IMR-90 (cell line): Measurements from ENCODE around the gene NUP210. TPM values are rescaled to one million over a fixed set of nuclear protein-coding genes. Genes with fewer than 3 reads are reported as not detected.

Experiments
- ATAC-seq: fragments of 200-7000 bp; cut with Tn5 transposase; 2 replicates; pipeline ENCODE4 v1.9.1; 2020; ENCODE audit warnings: low read depth, mild to moderate bottlenecking, moderate library complexity
- BruUV-seq: library from RNA; stranded (reverse); fragments of 400-500 nt; replicated peaks from 2 replicates; lab custom pipeline; 2021; lab: Mats Ljungman, UMichigan
- CTCF ChIA-PET: fragments of 300-600 bp; formaldehyde crosslinking; extraction: SDS; loops from one replicate; lab custom pipeline; 2021; ENCODE audit warnings: antibody characterized with exemption; lab: Yijun Ruan, JAX
- POLR2A ChIA-PET: fragments of 300-600 bp; sonication (Branson Sonifier 250); formaldehyde crosslinking; loops from one replicate; lab custom pipeline; 2022; ENCODE audit warnings: antibody characterized with exemption; ENCODE audit not compliant: unreplicated experiment; lab: Charles Lee
- DNase-seq: peaks from one replicate; pipeline ENCODE4 v3.0.0; 2013
- H2AFZ ChIP-seq: replicated peaks from 2 replicates; pipeline ENCODE3; 2013; ENCODE audit warnings: low read length, mild to moderate bottlenecking; ENCODE audit not compliant: poor library complexity
- H2AK5ac ChIP-seq: 2 replicates; pipeline ENCODE4 v1.6.1; 2013; ENCODE audit warnings: low read depth, low read length, inconsistent platforms
- H2AK9ac ChIP-seq: replicated peaks from 2 replicates; pipeline ENCODE3; 2013; ENCODE audit warnings: mild to moderate bottlenecking, low read depth, low read length, moderate library complexity; ENCODE audit not compliant: poor library complexity
- H2BK120ac ChIP-seq: 2 replicates; pipeline ENCODE4 v1.6.1; 2013; ENCODE audit warnings: low read depth, low read length, inconsistent platforms
- H2BK15ac ChIP-seq: 3 replicates; pipeline ENCODE4 v1.6.1; 2013; ENCODE audit warnings: low read depth, low read length, inconsistent platforms
- H2BK20ac ChIP-seq: 2 replicates; pipeline ENCODE4 v1.6.1; 2013; ENCODE audit warnings: low read depth, mild to moderate bottlenecking, inconsistent platforms, low read length, moderate library complexity
- H2BK5ac ChIP-seq: 2 replicates; pipeline ENCODE4 v1.6.1; 2013; ENCODE audit warnings: mild to moderate bottlenecking, low read depth, low read length, inconsistent platforms; ENCODE audit not compliant: poor library complexity, severe bottlenecking
- H3K14ac ChIP-seq: replicated peaks from 2 replicates; pipeline ENCODE4 v1.6.1; 2013; ENCODE audit warnings: low read depth, low read length, inconsistent platforms
- H3K18ac ChIP-seq: 2 replicates; pipeline ENCODE4 v1.6.1; 2013; ENCODE audit warnings: low read depth, low read length, control low read depth
- H3K23ac ChIP-seq: 2 replicates; pipeline ENCODE4 v1.6.1; 2013; ENCODE audit warnings: low read depth, low read length, inconsistent platforms
- H3K27ac ChIP-seq: 2 replicates; pipeline ENCODE4 v1.5.1; 2013; ENCODE audit warnings: mild to moderate bottlenecking, control low read depth, low read length; ENCODE audit not compliant: insufficient read depth
- H3K27me3 ChIP-seq: 2 replicates; pipeline ENCODE4 v1.6.1; 2013; ENCODE audit warnings: low read length; ENCODE audit not compliant: control insufficient read depth, insufficient read depth
- H3K36me3 ChIP-seq: 2 replicates; pipeline ENCODE4 v1.6.1; 2013; ENCODE audit warnings: low read length, mixed read lengths; ENCODE audit not compliant: control insufficient read depth, insufficient read depth
- H3K4ac ChIP-seq: 2 replicates; pipeline ENCODE4 v1.6.1; 2013; ENCODE audit warnings: low read depth, low read length, inconsistent platforms
- H3K4me1 ChIP-seq: 2 replicates; pipeline ENCODE4 v1.6.1; 2013; ENCODE audit warnings: low read length, mixed read lengths; ENCODE audit not compliant: control insufficient read depth, insufficient read depth
- H3K4me2 ChIP-seq: 2 replicates; pipeline ENCODE4 v1.6.1; 2013; ENCODE audit warnings: low read depth, mild to moderate bottlenecking, control low read depth, low read length, moderate library complexity
- H3K4me3 ChIP-seq: 2 replicates; pipeline ENCODE4 v1.5.1; 2013; ENCODE audit warnings: low read depth, mild to moderate bottlenecking, control low read depth, low read length, moderate library complexity; ENCODE audit not compliant: insufficient read depth
- H3K56ac ChIP-seq: 2 replicates; pipeline ENCODE4 v1.6.1; 2013; ENCODE audit warnings: low read length, inconsistent platforms; ENCODE audit not compliant: insufficient read depth; ENCODE audit errors: extremely low read depth
- H3K79me1 ChIP-seq, 2 experiments: 2 replicates each; pipeline ENCODE4 v1.6.1; 2013; ENCODE audit warnings: low read length in 2 of 2, inconsistent platforms in 1 of 2, low read depth in 1 of 2
- H3K9ac ChIP-seq: 2 replicates; pipeline ENCODE4 v1.6.1; 2013; ENCODE audit warnings: low read depth, low read length, control low read depth
- H3K9me1 ChIP-seq: 2 replicates; pipeline ENCODE4 v1.6.1; 2013; ENCODE audit warnings: low read length, inconsistent platforms; ENCODE audit not compliant: insufficient read depth
- H3K9me3 ChIP-seq: 2 replicates; pipeline ENCODE4 v1.6.1; 2013; ENCODE audit warnings: low read length; ENCODE audit not compliant: control insufficient read depth, insufficient read depth
- H4K20me1 ChIP-seq: 2 replicates; pipeline ENCODE4 v1.6.1; 2013; ENCODE audit warnings: low read length, inconsistent platforms; ENCODE audit not compliant: insufficient read depth
- H4K5ac ChIP-seq: 2 replicates; pipeline ENCODE4 v1.6.1; 2013; ENCODE audit warnings: mild to moderate bottlenecking, low read depth, low read length, control low read depth
- H4K8ac ChIP-seq, 2 experiments: 2 replicates each; pipeline ENCODE4 v1.6.1; 2013; ENCODE audit warnings: low read depth in 2 of 2, low read length in 2 of 2, control low read depth in 1 of 2, inconsistent platforms in 1 of 2
- H4K91ac ChIP-seq: 2 replicates; pipeline ENCODE4 v1.6.1; 2013; ENCODE audit warnings: low read depth, low read length, inconsistent platforms; ENCODE audit not compliant: insufficient read depth
- CEBPB ChIP-seq: IDR thresholded peaks from 2 replicates; pipeline ENCODE4 v1.6.1; 2012; ENCODE audit warnings: low read depth, low read length, improper control_type of control experiment
- CTCF ChIP-seq: conservative IDR thresholded peaks from 2 replicates; pipeline ENCODE4 v1.5.1; 2012; ENCODE audit warnings: mild to moderate bottlenecking, low read depth, low read length, improper control_type of control experiment
- FOS ChIP-seq: fragments of 150-350 bp; IDR thresholded peaks from 2 replicates; pipeline ENCODE4 v1.6.1; 2016; ENCODE audit warnings: low read depth, low read length
- MAFK ChIP-seq: IDR thresholded peaks from 2 replicates; pipeline ENCODE4 v1.6.1; 2012; ENCODE audit warnings: low read depth, low read length, improper control_type of control experiment
- MAZ ChIP-seq: IDR thresholded peaks from 2 replicates; pipeline ENCODE4 v1.6.1; 2012; ENCODE audit warnings: low read depth, mild to moderate bottlenecking, low read length, improper control_type of control experiment, moderate library complexity, borderline replicate concordance
- NFE2L2 ChIP-seq: fragments of 150-350 bp; IDR thresholded peaks from 2 replicates; pipeline ENCODE4 v1.6.1; 2016; ENCODE audit warnings: low read depth, mild to moderate bottlenecking, low read length
- WGBS, 2 experiments: methylation state at CpG; one replicate each; pipeline versions ENCODE4 v1.1.5 to v1.1.7; 2013; ENCODE audit warnings: missing lambda C conversion rate in 2 of 2; ENCODE audit not compliant: insufficient read length in 1 of 2; ENCODE audit errors: extremely low coverage in 2 of 2; 5-methylcytosine and 5-hydroxymethylcytosine counted together
- dilution Hi-C: fragments of 300-500 bp; cut with HindIII; formaldehyde crosslinking; loops from one replicate; pipeline ENCODE4 v1.14.3; 2018; ENCODE audit warnings: low sequenced_read_pairs; ENCODE audit not compliant: unreplicated experiment
- in situ Hi-C: fragments of 300-500 bp; cut with MboI; formaldehyde crosslinking; loops from 3 replicates; pipeline ENCODE4 v1.14.3; 2019; ENCODE audit warnings: low sequenced_read_pairs, inconsistent platforms, mixed read lengths
- intact Hi-C: fragments of 100-400 bp; cut with micrococcal nuclease; formaldehyde crosslinking; loops from 2 replicates; pipeline ENCODE4 v1.10.0; 2022
- polyA plus RNA-seq, 3 experiments: library from polyadenylated mRNA; depleted of rRNA; stranded (reverse); fragments of >200 nt; gene quantifications; 2 replicates each; pipeline ENCODE4 v1.2.3, GENCODE V29; 2012; ENCODE audit warnings: low replicate concordance in 1 of 3
- total RNA-seq: library from RNA; depleted of rRNA; stranded (reverse); fragments of >200 nt; gene quantifications from 2 replicates; pipeline ENCODE4 v1.2.3, GENCODE V29; 2012
- TF ChIP-seq, protein P1 (sequence below): fragments of 150-350 bp; IDR thresholded peaks from 2 replicates; pipeline ENCODE4 v1.6.1; 2017; ENCODE audit warnings: mild to moderate bottlenecking, antibody characterized with exemption, low read length, low read depth
- TF ChIP-seq, protein P2 (sequence below): fragments of 150-350 bp; IDR thresholded peaks from 2 replicates; pipeline ENCODE4 v1.6.1; 2016; ENCODE audit warnings: low read depth, mild to moderate bottlenecking, low read length, moderate library complexity, borderline replicate concordance

The NUP210 gene
- total and polyA plus RNA-seq, 2 of the 4 experiments (the other 2 are of a cell fraction) = under 0.01 to 0.03 TPM

- Histone ChIP-seq H3K23ac (no peak overlapping the region), H4K20me1 (no peaks in the 10 kb centered on the region), H3K18ac (no peak overlapping the region), H3K27ac (no peak overlapping the region), H4K5ac (no peak overlapping the region), H2AK9ac (no peak overlapping the region), H2BK15ac (no peak overlapping the region), H3K9me3 (no peaks in the 10 kb centered on the region), H2AK5ac (no peak overlapping the region), H3K14ac (no peak overlapping the region), H3K79me1 (no peaks in the 10 kb centered on the region), H2BK5ac (no peak overlapping the region), H2BK20ac (no peak overlapping the region), H2AFZ (no peak overlapping the region), H4K91ac (no peak overlapping the region), H3K4me2 (no peak overlapping the region), H3K36me3 (no peaks in the 10 kb centered on the region), H3K56ac (no peak overlapping the region), H3K4me3 (no peak overlapping the region), H3K9ac (no peak overlapping the region), H2BK120ac (no peak overlapping the region), H3K4ac (no peak overlapping the region), H3K9me1 (no peaks in the 10 kb centered on the region; the same call in 1 of the 2 replicates), H4K8ac (no peak overlapping the region), H3K4me1 (peaks cover 2% of the 10 kb centered on the region; the same call in 1 of the 2 replicates), H3K27me3 (peaks cover 12% of the 10 kb centered on the region; the same call in 1 of the 2 replicates)
- in situ Hi-C loops (no loop called here), intact Hi-C loops (no loop called here), dilution Hi-C loops (no loop called here)
- ChIA-PET POLR2A (no interaction called here), CTCF (no interaction called here)
- no CpG with 5 or more reads among the region's 12 CpGs for WGBS, 2 experiments
- ATAC-seq (peak; percentile 75), DNase-seq (peak; percentile 41)
- BruUV-seq = no TSS peak
- TF ChIP-seq MAZ (no peak), CTCF (no peak), MAFK (peak; percentile 42), CEBPB (no peak), FOS (no peak), NFE2L2 (no peak)
- TF ChIP-seq, protein P1, sequence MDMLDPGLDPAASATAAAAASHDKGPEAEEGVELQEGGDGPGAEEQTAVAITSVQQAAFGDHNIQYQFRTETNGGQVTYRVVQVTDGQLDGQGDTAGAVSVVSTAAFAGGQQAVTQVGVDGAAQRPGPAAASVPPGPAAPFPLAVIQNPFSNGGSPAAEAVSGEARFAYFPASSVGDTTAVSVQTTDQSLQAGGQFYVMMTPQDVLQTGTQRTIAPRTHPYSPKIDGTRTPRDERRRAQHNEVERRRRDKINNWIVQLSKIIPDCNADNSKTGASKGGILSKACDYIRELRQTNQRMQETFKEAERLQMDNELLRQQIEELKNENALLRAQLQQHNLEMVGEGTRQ = no peak
- TF ChIP-seq, protein P2, sequence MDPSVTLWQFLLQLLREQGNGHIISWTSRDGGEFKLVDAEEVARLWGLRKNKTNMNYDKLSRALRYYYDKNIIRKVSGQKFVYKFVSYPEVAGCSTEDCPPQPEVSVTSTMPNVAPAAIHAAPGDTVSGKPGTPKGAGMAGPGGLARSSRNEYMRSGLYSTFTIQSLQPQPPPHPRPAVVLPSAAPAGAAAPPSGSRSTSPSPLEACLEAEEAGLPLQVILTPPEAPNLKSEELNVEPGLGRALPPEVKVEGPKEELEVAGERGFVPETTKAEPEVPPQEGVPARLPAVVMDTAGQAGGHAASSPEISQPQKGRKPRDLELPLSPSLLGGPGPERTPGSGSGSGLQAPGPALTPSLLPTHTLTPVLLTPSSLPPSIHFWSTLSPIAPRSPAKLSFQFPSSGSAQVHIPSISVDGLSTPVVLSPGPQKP = no peak
These were observed 55.4 kb downstream of the NUP210 start for GRCh38 chr3:13364602-13365271.
